ENCODE data around the gene SRRM2. TPM values are rescaled to one million over a fixed set of nuclear protein-coding genes. Genes with fewer than 3 reads are reported as not detected.

SRRM2 gene
- total RNA-seq, 2 experiments from 2014 or later: 483 to 526 TPM

DNA sequence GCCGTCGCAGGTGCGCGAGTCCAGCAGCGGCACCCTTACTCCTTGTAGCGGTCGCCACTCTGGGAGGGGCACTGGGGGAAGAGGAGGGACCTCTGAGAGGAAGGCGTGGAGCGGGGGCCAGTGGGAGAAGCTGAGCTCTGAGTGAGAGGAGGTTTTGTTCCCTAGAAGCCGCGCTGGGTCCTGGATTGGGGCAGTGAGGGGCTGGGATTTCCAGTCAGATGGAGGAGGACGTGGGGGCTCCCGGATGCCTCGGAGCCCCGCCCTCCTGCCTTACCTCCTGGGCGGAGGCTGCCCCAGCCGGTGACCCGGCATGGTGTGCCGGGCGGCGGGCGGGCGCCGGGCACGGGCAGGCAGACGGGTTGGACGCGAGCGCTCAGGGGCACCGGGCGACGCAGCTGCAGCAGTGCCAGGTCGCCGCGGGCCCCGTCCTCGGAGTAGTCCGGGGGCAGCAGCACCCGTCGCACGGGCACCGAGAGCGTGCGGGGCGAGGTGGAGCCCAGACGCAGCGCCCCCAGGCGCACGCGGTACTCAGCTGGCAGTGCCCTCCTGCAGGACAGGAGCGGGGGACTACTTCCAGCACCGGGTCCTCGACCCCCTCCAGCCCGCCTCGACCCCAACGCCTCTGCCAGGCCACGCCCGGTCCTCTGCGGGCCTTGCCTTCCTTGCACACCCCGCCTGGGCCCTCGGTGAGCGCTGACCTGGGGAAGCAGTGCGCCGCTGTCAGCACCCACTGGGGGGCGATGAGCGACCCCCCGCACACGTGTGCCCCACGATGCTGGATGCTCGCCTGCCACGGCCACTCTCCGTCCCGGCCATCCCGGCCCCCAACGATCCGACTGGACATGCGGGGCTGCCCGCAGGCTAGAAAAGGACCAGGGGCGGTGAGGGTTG is 32.9 kb downstream of the SRRM2 start:
- ChIA-PET CTCF (interaction anchor here (0.8 to 1.6 kb wide), 4 partner anchors 11 to 250 kb away, joined by 3 to 4 read pairs (median 4); no protein-coding TSS in a partner anchor), POLR2A (interaction anchor here (0.6 kb wide), 1 partner anchor 82 kb away, joined by 3 read pairs; no protein-coding TSS in a partner anchor)
- DNase-seq: peak; percentile 44
- H3K36me3 Mint-ChIP-seq: no peaks in the 10 kb centered on the region
- H3K27ac Mint-ChIP-seq: no peak overlapping the region
- intact Hi-C loops (cut with micrococcal nuclease): no loop called here
- H3K4me3 Mint-ChIP-seq: peak overlapping the region; percentile 81
- H3K4me1 Mint-ChIP-seq (ENCODE audit: low read depth): peaks cover 7% of the 10 kb centered on the region
- H3K27me3 Mint-ChIP-seq: peaks cover 9% of the 10 kb centered on the region
- no peaks in the 10 kb centered on the region for H3K9me3 Mint-ChIP-seq

DNA sequence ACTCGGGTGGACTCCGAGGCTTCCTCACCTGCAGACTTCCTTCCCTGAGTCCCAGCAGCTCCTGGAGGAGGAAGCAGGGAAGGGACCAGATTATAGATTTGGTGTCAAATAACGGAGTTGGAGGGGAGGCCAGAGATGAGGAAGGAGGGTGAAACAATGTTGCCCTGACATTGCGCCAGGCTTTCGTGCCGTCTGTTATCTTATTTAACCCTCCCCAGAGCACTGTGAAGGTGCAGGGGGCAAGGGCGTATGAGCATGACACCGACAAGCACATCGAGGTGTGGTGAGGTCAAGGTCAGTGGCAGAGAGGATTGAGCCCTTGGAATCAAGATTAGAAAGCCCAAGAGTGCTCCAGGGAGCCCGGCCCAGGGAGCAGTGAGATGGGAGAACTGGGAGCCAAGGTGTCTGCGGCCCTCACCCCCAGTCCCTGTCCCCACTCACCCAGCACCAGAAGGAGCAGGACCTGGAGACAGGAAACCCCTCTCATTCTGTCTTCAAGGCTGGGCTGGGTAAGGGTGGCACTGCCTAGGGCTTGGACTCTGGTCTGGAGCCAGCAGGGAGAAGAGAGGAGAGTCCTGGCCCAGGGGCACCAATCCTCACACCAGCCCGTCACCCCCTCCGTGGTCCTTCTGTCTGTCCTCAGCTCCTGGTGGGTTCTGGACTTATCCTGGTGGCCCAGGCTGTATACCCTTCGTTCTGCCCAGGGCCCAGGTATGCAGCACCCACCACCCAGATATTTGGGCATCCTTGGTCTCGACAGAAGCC is 33.8 kb downstream of the SRRM2 start:
- ChIA-PET CTCF (no interaction called here), POLR2A (interaction anchor here (0.5 to 1.7 kb wide), 3 partner anchors 8 to 525 kb away, joined by 3 to 6 read pairs (median 3); partner anchors contain the start of gene ELOB)
- Mint-ChIP-seq H3K4me3 (peak overlapping the region; percentile 0), H3K9me3 (no peaks in the 10 kb centered on the region), H3K4me1 (ENCODE audit: low read depth) (peaks cover 7% of the 10 kb centered on the region), H3K27me3 (peaks cover 11% of the 10 kb centered on the region), H3K36me3 (no peaks in the 10 kb centered on the region), H3K27ac (no peak overlapping the region)
- no peak for DNase-seq
- intact Hi-C loops (cut with micrococcal nuclease): no loop called here

DNA sequence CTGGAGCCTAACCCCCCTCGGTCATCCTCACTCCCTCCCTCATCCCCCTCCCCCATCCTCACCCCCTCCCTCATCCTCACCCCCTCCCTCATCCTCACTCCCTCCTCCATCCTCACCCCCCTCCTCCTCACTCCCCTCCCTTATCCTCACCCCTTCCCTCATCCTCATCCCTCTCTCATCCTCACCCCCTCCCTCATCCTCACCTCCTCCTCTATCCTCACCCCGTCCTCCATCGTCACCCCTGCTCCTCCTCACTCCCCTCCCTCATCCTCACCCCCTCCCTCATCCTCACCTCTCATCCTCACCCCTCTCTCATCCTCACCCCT is 34.4 kb downstream of the SRRM2 start:
- POLR2A ChIA-PET: interaction anchor here (1.7 kb wide), 1 partner anchor 9 kb away, joined by 6 read pairs; the partner anchor contains the start of gene ELOB
- CTCF ChIA-PET: no interaction called here
- intact Hi-C loops (cut with micrococcal nuclease): no loop called here
- H3K9me3 Mint-ChIP-seq: no peaks in the 10 kb centered on the region
- no peak overlapping the region for H3K27ac Mint-ChIP-seq
- no peaks in the 10 kb centered on the region for H3K36me3 Mint-ChIP-seq
- DNase-seq: no peak
- H3K27me3 Mint-ChIP-seq: peaks cover 14% of the 10 kb centered on the region
- no peak overlapping the region for H3K4me3 Mint-ChIP-seq
- H3K4me1 Mint-ChIP-seq (ENCODE audit: low read depth): peaks cover 7% of the 10 kb centered on the region

DNA sequence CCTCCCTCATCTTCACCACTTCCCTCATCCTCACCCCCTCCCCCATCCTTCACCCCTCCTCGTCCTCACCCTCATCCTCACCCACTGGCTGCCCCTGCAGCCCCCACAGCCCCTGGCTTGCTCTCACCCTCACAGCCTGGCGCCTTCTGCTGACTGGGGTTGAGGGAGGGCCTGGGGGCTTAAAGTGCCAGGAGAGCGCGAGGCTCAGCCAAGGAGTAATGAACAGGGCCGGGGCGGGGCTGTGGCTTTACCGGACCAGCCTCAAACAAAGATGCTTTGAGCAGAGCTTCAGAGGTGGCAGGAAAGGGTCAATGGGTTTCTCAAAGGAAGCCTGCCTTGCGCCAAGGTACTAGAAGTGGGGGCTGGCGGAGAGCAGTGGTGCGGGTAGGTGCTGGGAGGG is 35.0 kb downstream of the SRRM2 start, which contains the start of gene PRSS33:
Gene PRSS33 (minus strand): TSS at position 155 of the 400 bp plus-strand sequence. CDS start 1,013 bp downstream, outside the sequence.
- Mint-ChIP-seq H3K27me3 (peaks cover 14% of the 10 kb centered on the region), H3K36me3 (no peaks in the 10 kb centered on the region), H3K9me3 (no peaks in the 10 kb centered on the region), H3K4me1 (ENCODE audit: low read depth) (peaks cover 7% of the 10 kb centered on the region), H3K4me3 (no peak within 1 kb of the TSS), H3K27ac (no peak within 1 kb of the TSS)
- intact Hi-C loops (cut with micrococcal nuclease): no loop called here
- ChIA-PET POLR2A (interaction anchor here (1.7 kb wide), 1 partner anchor 10 kb away, joined by 6 read pairs; the partner anchor contains the start of gene ELOB), CTCF (no interaction called here)
- no peak for DNase-seq

DNA sequence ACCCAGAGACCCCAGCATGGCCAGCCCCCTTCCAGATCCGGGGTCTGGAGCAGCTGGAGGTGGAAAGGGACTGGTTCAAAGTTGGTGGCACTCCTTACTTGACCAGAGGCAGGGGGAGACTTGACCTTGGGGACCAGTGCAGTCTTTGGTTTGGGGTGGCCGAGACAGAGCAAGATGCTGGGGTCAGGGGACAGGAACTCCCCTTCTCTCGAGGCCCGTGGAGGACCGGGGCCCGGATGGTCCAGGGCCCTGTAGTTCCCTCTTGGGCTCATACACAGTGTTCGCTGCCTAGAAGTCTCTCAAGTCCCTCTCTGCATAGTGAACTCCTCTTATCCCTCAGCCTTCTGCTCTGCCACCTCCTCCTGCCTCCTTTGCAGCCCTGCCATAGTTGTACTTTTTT is 35.5 kb downstream of the SRRM2 start:
- POLR2A ChIA-PET: interaction anchor here (0.6 to 1.7 kb wide), 2 partner anchors 10 to 44 kb away, joined by 3 to 6 read pairs; partner anchors contain the start of gene ELOB
- Mint-ChIP-seq H3K9me3 (no peaks in the 10 kb centered on the region), H3K4me3 (no peak overlapping the region), H3K4me1 (ENCODE audit: low read depth) (peaks cover 7% of the 10 kb centered on the region), H3K27me3 (peaks cover 16% of the 10 kb centered on the region), H3K27ac (no peak overlapping the region), H3K36me3 (no peaks in the 10 kb centered on the region)
- intact Hi-C loops (cut with micrococcal nuclease): no loop called here
- DNase-seq: no peak
- CTCF ChIA-PET: no interaction called here

DNA sequence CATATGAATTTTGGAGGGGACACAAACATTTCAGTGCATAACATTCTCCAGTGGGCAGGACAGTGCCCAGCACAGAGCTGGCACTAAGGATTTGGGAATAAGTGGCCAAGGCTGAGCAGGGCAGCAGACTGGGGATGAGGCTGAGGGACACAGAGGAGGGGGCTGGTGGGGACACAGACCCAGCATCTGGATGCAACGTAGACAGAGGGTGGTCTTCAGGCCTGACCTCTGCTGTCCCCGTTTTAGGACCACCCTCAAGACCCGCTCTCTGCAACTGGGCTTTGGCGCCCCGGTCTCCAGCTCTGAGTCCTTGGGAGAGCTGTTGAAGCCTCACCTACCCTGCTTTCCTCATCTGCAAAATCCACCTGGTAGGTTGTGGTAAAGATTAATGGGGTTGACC is 38.2 kb downstream of the SRRM2 start:
- intact Hi-C loops (cut with micrococcal nuclease): no loop called here
- ChIA-PET POLR2A (no interaction called here), CTCF (no interaction called here)
- Mint-ChIP-seq H3K36me3 (no peaks in the 10 kb centered on the region), H3K4me3 (no peak overlapping the region), H3K4me1 (ENCODE audit: low read depth) (peaks cover 3% of the 10 kb centered on the region), H3K9me3 (no peaks in the 10 kb centered on the region), H3K27ac (no peak overlapping the region), H3K27me3 (peaks cover 23% of the 10 kb centered on the region)
- DNase-seq: no peak

DNA sequence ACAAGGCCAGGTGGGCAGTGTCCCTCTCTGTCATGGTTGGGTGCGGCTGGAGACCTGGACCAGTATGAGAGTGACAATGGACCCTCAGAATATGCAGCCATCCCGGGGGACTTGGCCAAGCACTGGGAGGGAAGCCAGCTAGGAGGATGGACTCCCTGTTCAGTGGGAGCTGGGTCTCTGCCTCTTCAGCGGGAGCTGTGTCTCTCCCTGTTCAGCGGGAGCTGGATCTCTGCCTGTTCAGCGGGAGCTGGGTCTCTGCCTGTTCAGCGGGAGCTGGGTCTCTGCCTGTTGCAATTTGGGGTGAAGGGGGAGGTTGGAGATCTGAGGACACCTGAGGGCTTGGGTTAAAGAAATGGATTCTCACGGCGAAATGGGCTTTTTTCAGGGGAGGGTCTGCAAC is 38.7 kb downstream of the SRRM2 start:
- peaks cover under 1% of the 10 kb centered on the region for H3K4me1 Mint-ChIP-seq (ENCODE audit: low read depth)
- H3K27me3 Mint-ChIP-seq: peaks cover 26% of the 10 kb centered on the region
- H3K27ac Mint-ChIP-seq: no peak overlapping the region
- DNase-seq: no peak
- H3K4me3 Mint-ChIP-seq: no peak overlapping the region
- no peaks in the 10 kb centered on the region for H3K36me3 Mint-ChIP-seq
- no peaks in the 10 kb centered on the region for H3K9me3 Mint-ChIP-seq
- intact Hi-C loops (cut with micrococcal nuclease): no loop called here
- ChIA-PET POLR2A (no interaction called here), CTCF (interaction anchor here (0.6 kb wide), 1 partner anchor 29 kb away, joined by 3 read pairs; no protein-coding TSS in a partner anchor)

DNA sequence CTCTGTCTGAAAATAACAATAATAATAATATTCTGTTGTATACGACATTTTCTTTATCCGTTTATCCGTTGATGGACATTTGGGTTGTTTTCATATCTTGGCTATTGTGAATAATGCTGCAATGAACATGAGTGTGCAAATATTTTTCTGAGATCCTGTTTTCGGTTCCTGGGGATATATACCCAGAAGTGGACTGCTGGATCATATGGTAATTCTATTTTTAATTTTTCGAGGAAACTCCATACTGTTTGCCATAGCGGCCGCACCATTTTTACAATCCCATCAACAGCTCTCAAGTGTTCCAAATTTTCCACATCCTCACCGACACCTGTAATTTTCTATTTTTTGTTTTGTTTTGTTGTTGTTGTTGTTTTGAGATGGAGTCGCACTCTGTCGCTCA is 40.5 kb downstream of the SRRM2 start:
- intact Hi-C loops (cut with micrococcal nuclease): no loop called here
- ChIA-PET CTCF (no interaction called here), POLR2A (no interaction called here)
- Mint-ChIP-seq H3K36me3 (no peaks in the 10 kb centered on the region), H3K4me1 (ENCODE audit: low read depth) (no peaks in the 10 kb centered on the region), H3K27me3 (peaks cover 27% of the 10 kb centered on the region), H3K27ac (no peak overlapping the region), H3K9me3 (no peaks in the 10 kb centered on the region), H3K4me3 (no peak overlapping the region)
- DNase-seq: no peak

DNA sequence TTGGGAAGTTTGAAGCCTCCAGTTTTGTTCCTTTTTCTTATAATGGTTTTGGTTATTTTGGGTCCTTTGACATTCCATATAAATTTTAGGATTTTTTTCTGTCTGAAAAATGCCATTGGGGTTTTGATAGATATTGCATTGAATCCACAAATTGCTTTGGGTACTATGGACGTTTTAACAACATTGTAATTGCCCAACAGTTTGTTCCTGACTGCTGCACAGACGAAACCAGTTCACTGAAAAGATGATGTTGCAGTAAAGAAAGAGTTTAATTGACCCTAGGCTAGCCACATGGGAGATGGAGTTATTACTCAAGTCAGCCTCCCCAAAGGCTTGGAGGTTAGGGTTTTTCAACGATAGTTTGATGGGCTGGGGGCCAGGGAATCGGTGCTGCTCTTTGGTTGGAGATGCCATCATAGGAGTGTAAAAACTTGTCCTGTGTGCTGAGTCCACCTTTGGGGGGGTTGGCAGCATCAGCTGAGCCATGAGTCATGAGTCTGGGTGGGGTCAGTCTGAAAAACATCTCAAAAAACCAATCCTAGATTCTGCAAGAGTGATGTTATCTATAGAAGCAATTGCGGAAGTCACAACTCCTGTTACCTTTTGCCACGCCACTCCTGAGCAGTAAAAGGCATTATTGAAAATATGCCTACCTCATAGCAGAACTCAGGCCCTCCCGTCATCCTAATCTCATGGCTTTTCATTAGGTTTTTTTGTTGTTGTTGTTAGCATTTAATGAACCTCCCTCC is 43.1 kb downstream of the SRRM2 start:
- DNase-seq: no peak
- ChIA-PET CTCF (no interaction called here), POLR2A (no interaction called here)
- Mint-ChIP-seq H3K4me1 (ENCODE audit: low read depth) (no peaks in the 10 kb centered on the region), H3K36me3 (no peaks in the 10 kb centered on the region), H3K27ac (no peak overlapping the region), H3K4me3 (no peak overlapping the region), H3K27me3 (peaks cover 21% of the 10 kb centered on the region), H3K9me3 (no peaks in the 10 kb centered on the region)
- intact Hi-C loops (cut with micrococcal nuclease): no loop called here

DNA sequence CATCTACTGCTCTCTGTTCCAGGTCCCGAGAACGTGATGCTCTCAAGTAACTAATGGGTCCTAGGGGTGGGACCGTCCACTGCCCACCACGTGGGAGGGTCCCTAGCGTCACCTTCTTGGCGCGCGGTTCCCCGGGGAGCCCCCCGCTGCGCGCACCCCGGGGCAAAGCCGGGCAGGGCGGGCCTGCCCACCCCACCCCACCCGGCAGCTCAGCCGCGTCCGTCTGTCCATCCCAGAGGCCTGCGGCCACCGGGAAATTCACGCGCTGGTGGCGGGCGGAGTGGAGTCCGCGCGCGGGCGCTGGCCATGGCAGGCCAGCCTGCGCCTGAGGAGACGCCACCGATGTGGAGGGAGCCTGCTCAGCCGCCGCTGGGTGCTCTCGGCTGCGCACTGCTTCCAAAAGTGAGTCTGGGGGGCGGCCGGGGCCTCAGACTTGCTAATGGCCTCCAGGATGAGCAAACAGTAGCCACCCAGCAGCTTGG is 46.3 kb downstream of the SRRM2 start:
- ChIA-PET CTCF (no interaction called here), POLR2A (no interaction called here)
- peaks cover 3% of the 10 kb centered on the region for H3K9me3 Mint-ChIP-seq
- intact Hi-C loops (cut with micrococcal nuclease): no loop called here
- H3K4me3 Mint-ChIP-seq: no peak overlapping the region
- peaks cover 12% of the 10 kb centered on the region for H3K27me3 Mint-ChIP-seq
- H3K27ac Mint-ChIP-seq: no peak overlapping the region
- H3K4me1 Mint-ChIP-seq (ENCODE audit: low read depth): no peaks in the 10 kb centered on the region
- no peaks in the 10 kb centered on the region for H3K36me3 Mint-ChIP-seq
- DNase-seq: no peak

DNA sequence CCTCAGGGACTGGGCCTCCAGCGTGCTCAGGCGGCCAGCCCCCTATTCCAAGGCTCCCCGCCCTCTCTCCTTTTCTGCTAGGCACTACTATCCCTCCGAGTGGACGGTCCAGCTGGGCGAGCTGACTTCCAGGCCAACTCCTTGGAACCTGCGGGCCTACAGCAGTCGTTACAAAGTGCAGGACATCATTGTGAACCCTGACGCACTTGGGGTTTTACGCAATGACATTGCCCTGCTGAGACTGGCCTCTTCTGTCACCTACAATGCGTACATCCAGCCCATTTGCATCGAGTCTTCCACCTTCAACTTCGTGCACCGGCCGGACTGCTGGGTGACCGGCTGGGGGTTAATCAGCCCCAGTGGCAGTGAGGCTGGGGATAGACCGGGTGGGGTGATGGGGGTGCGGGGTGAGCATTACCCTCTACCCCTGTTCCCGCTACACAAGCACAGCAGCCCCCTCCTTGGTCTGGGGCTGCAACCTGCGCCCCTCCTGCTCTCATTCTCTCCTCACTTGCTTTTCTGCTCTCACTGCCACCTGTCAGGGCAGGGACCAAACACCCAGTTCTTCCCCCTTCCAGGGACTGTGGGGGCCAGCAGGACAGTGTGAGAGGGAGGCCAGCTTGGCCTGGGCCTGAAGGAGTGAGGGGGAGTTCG is 46.9 kb downstream of the SRRM2 start:
- ChIA-PET POLR2A (no interaction called here), CTCF (no interaction called here)
- no peaks in the 10 kb centered on the region for H3K4me1 Mint-ChIP-seq (ENCODE audit: low read depth)
- no peaks in the 10 kb centered on the region for H3K36me3 Mint-ChIP-seq
- no peak overlapping the region for H3K27ac Mint-ChIP-seq
- peaks cover 9% of the 10 kb centered on the region for H3K27me3 Mint-ChIP-seq
- DNase-seq: no peak
- no peak overlapping the region for H3K4me3 Mint-ChIP-seq
- H3K9me3 Mint-ChIP-seq: peaks cover 9% of the 10 kb centered on the region
- intact Hi-C loops (cut with micrococcal nuclease): no loop called here

All from activated CD4-positive, alpha-beta memory T cell treated with anti-CD3 and anti-CD28 coated beads for 36 hours (primary cell).